IMR-90 (cell line): Measurements from ENCODE around the gene PSEN2. TPM values are rescaled to one million over a fixed set of nuclear protein-coding genes. Genes with fewer than 3 reads are reported as not detected.

Experiments
- ATAC-seq: fragments of 200-7000 bp; cut with Tn5 transposase; 2 replicates; pipeline ENCODE4 v1.9.1; 2020; ENCODE audit warnings: low read depth, mild to moderate bottlenecking, moderate library complexity
- BruUV-seq: library from RNA; stranded (reverse); fragments of 400-500 nt; replicated peaks from 2 replicates; lab custom pipeline; 2021; lab: Mats Ljungman, UMichigan
- CTCF ChIA-PET: fragments of 300-600 bp; formaldehyde crosslinking; extraction: SDS; loops from one replicate; lab custom pipeline; 2021; ENCODE audit warnings: antibody characterized with exemption; lab: Yijun Ruan, JAX
- POLR2A ChIA-PET: fragments of 300-600 bp; sonication (Branson Sonifier 250); formaldehyde crosslinking; loops from one replicate; lab custom pipeline; 2022; ENCODE audit warnings: antibody characterized with exemption; ENCODE audit not compliant: unreplicated experiment; lab: Charles Lee
- DNase-seq: peaks from one replicate; pipeline ENCODE4 v3.0.0; 2013
- H2AFZ ChIP-seq: replicated peaks from 2 replicates; pipeline ENCODE3; 2013; ENCODE audit warnings: low read length, mild to moderate bottlenecking; ENCODE audit not compliant: poor library complexity
- H2AK5ac ChIP-seq: 2 replicates; pipeline ENCODE4 v1.6.1; 2013; ENCODE audit warnings: low read depth, low read length, inconsistent platforms
- H2AK9ac ChIP-seq: replicated peaks from 2 replicates; pipeline ENCODE3; 2013; ENCODE audit warnings: mild to moderate bottlenecking, low read depth, low read length, moderate library complexity; ENCODE audit not compliant: poor library complexity
- H2BK120ac ChIP-seq: 2 replicates; pipeline ENCODE4 v1.6.1; 2013; ENCODE audit warnings: low read depth, low read length, inconsistent platforms
- H2BK15ac ChIP-seq: 3 replicates; pipeline ENCODE4 v1.6.1; 2013; ENCODE audit warnings: low read depth, low read length, inconsistent platforms
- H2BK20ac ChIP-seq: 2 replicates; pipeline ENCODE4 v1.6.1; 2013; ENCODE audit warnings: low read depth, mild to moderate bottlenecking, inconsistent platforms, low read length, moderate library complexity
- H2BK5ac ChIP-seq: 2 replicates; pipeline ENCODE4 v1.6.1; 2013; ENCODE audit warnings: mild to moderate bottlenecking, low read depth, low read length, inconsistent platforms; ENCODE audit not compliant: poor library complexity, severe bottlenecking
- H3K14ac ChIP-seq: replicated peaks from 2 replicates; pipeline ENCODE4 v1.6.1; 2013; ENCODE audit warnings: low read depth, low read length, inconsistent platforms
- H3K18ac ChIP-seq: 2 replicates; pipeline ENCODE4 v1.6.1; 2013; ENCODE audit warnings: low read depth, low read length, control low read depth
- H3K23ac ChIP-seq: 2 replicates; pipeline ENCODE4 v1.6.1; 2013; ENCODE audit warnings: low read depth, low read length, inconsistent platforms
- H3K27ac ChIP-seq: 2 replicates; pipeline ENCODE4 v1.5.1; 2013; ENCODE audit warnings: mild to moderate bottlenecking, control low read depth, low read length; ENCODE audit not compliant: insufficient read depth
- H3K27me3 ChIP-seq: 2 replicates; pipeline ENCODE4 v1.6.1; 2013; ENCODE audit warnings: low read length; ENCODE audit not compliant: control insufficient read depth, insufficient read depth
- H3K36me3 ChIP-seq: 2 replicates; pipeline ENCODE4 v1.6.1; 2013; ENCODE audit warnings: low read length, mixed read lengths; ENCODE audit not compliant: control insufficient read depth, insufficient read depth
- H3K4ac ChIP-seq: 2 replicates; pipeline ENCODE4 v1.6.1; 2013; ENCODE audit warnings: low read depth, low read length, inconsistent platforms
- H3K4me1 ChIP-seq: 2 replicates; pipeline ENCODE4 v1.6.1; 2013; ENCODE audit warnings: low read length, mixed read lengths; ENCODE audit not compliant: control insufficient read depth, insufficient read depth
- H3K4me2 ChIP-seq: 2 replicates; pipeline ENCODE4 v1.6.1; 2013; ENCODE audit warnings: low read depth, mild to moderate bottlenecking, control low read depth, low read length, moderate library complexity
- H3K4me3 ChIP-seq: 2 replicates; pipeline ENCODE4 v1.5.1; 2013; ENCODE audit warnings: low read depth, mild to moderate bottlenecking, control low read depth, low read length, moderate library complexity; ENCODE audit not compliant: insufficient read depth
- H3K56ac ChIP-seq: 2 replicates; pipeline ENCODE4 v1.6.1; 2013; ENCODE audit warnings: low read length, inconsistent platforms; ENCODE audit not compliant: insufficient read depth; ENCODE audit errors: extremely low read depth
- H3K79me1 ChIP-seq, 2 experiments: 2 replicates each; pipeline ENCODE4 v1.6.1; 2013; ENCODE audit warnings: low read length in 2 of 2, inconsistent platforms in 1 of 2, low read depth in 1 of 2
- H3K9ac ChIP-seq: 2 replicates; pipeline ENCODE4 v1.6.1; 2013; ENCODE audit warnings: low read depth, low read length, control low read depth
- H3K9me1 ChIP-seq: 2 replicates; pipeline ENCODE4 v1.6.1; 2013; ENCODE audit warnings: low read length, inconsistent platforms; ENCODE audit not compliant: insufficient read depth
- H3K9me3 ChIP-seq: 2 replicates; pipeline ENCODE4 v1.6.1; 2013; ENCODE audit warnings: low read length; ENCODE audit not compliant: control insufficient read depth, insufficient read depth
- H4K20me1 ChIP-seq: 2 replicates; pipeline ENCODE4 v1.6.1; 2013; ENCODE audit warnings: low read length, inconsistent platforms; ENCODE audit not compliant: insufficient read depth
- H4K5ac ChIP-seq: 2 replicates; pipeline ENCODE4 v1.6.1; 2013; ENCODE audit warnings: mild to moderate bottlenecking, low read depth, low read length, control low read depth
- H4K8ac ChIP-seq, 2 experiments: 2 replicates each; pipeline ENCODE4 v1.6.1; 2013; ENCODE audit warnings: low read depth in 2 of 2, low read length in 2 of 2, control low read depth in 1 of 2, inconsistent platforms in 1 of 2
- H4K91ac ChIP-seq: 2 replicates; pipeline ENCODE4 v1.6.1; 2013; ENCODE audit warnings: low read depth, low read length, inconsistent platforms; ENCODE audit not compliant: insufficient read depth
- BHLHE40 ChIP-seq: fragments of 150-350 bp; IDR thresholded peaks from 2 replicates; pipeline ENCODE4 v1.6.1; 2016; ENCODE audit warnings: mild to moderate bottlenecking, low read depth, low read length
- CEBPB ChIP-seq: IDR thresholded peaks from 2 replicates; pipeline ENCODE4 v1.6.1; 2012; ENCODE audit warnings: low read depth, low read length, improper control_type of control experiment
- CHD1 ChIP-seq: IDR thresholded peaks from 2 replicates; pipeline ENCODE4 v1.6.1; 2012; ENCODE audit warnings: low read depth, low read length, improper control_type of control experiment
- ELK1 ChIP-seq: fragments of 150-350 bp; IDR thresholded peaks from 2 replicates; pipeline ENCODE4 v1.6.1; 2016; ENCODE audit warnings: low read depth, mild to moderate bottlenecking, low read length, moderate library complexity, borderline replicate concordance
- FOS ChIP-seq: fragments of 150-350 bp; IDR thresholded peaks from 2 replicates; pipeline ENCODE4 v1.6.1; 2016; ENCODE audit warnings: low read depth, low read length
- MAFK ChIP-seq: IDR thresholded peaks from 2 replicates; pipeline ENCODE4 v1.6.1; 2012; ENCODE audit warnings: low read depth, low read length, improper control_type of control experiment
- MAZ ChIP-seq: IDR thresholded peaks from 2 replicates; pipeline ENCODE4 v1.6.1; 2012; ENCODE audit warnings: low read depth, mild to moderate bottlenecking, low read length, improper control_type of control experiment, moderate library complexity, borderline replicate concordance
- MXI1 ChIP-seq: IDR thresholded peaks from 2 replicates; pipeline ENCODE4 v1.6.1; 2012; ENCODE audit warnings: low read depth, mild to moderate bottlenecking, low read length, moderate library complexity, borderline replicate concordance
- NFE2L2 ChIP-seq: fragments of 150-350 bp; IDR thresholded peaks from 2 replicates; pipeline ENCODE4 v1.6.1; 2016; ENCODE audit warnings: low read depth, mild to moderate bottlenecking, low read length
- POLR2A ChIP-seq: IDR thresholded peaks from 2 replicates; pipeline ENCODE4 v1.6.1; 2012; ENCODE audit warnings: mild to moderate bottlenecking, low read depth, low read length
- RAD21 ChIP-seq: IDR thresholded peaks from 2 replicates; pipeline ENCODE4 v1.6.1; 2012; ENCODE audit warnings: low read length, improper control_type of control experiment
- RCOR1 ChIP-seq: IDR thresholded peaks from 2 replicates; pipeline ENCODE4 v1.6.1; 2012; ENCODE audit warnings: mild to moderate bottlenecking, low read length, improper control_type of control experiment; ENCODE audit not compliant: insufficient replicate concordance
- RFX5 ChIP-seq: IDR thresholded peaks from 2 replicates; pipeline ENCODE4 v1.8.0; 2012; ENCODE audit warnings: low read depth, mild to moderate bottlenecking, low read length, moderate library complexity
- SMC3 ChIP-seq: fragments of 150-350 bp; IDR thresholded peaks from 2 replicates; pipeline ENCODE4 v1.6.1; 2016; ENCODE audit warnings: low read depth, mild to moderate bottlenecking, antibody characterized with exemption, low read length, moderate library complexity
- USF2 ChIP-seq: fragments of 150-350 bp; IDR thresholded peaks from 2 replicates; pipeline ENCODE4 v1.6.1; 2017; ENCODE audit warnings: mild to moderate bottlenecking, antibody characterized with exemption, low read length, low read depth
- WGBS, 2 experiments: methylation state at CpG; one replicate each; pipeline versions ENCODE4 v1.1.5 to v1.1.7; 2013; ENCODE audit warnings: missing lambda C conversion rate in 2 of 2; ENCODE audit not compliant: insufficient read length in 1 of 2; ENCODE audit errors: extremely low coverage in 2 of 2; 5-methylcytosine and 5-hydroxymethylcytosine counted together
- dilution Hi-C: fragments of 300-500 bp; cut with HindIII; formaldehyde crosslinking; loops from one replicate; pipeline ENCODE4 v1.14.3; 2018; ENCODE audit warnings: low sequenced_read_pairs; ENCODE audit not compliant: unreplicated experiment
- in situ Hi-C: fragments of 300-500 bp; cut with MboI; formaldehyde crosslinking; loops from 3 replicates; pipeline ENCODE4 v1.14.3; 2019; ENCODE audit warnings: low sequenced_read_pairs, inconsistent platforms, mixed read lengths
- intact Hi-C: fragments of 100-400 bp; cut with micrococcal nuclease; formaldehyde crosslinking; loops from 2 replicates; pipeline ENCODE4 v1.10.0; 2022
- polyA plus RNA-seq, 3 experiments: library from polyadenylated mRNA; depleted of rRNA; stranded (reverse); fragments of >200 nt; gene quantifications; 2 replicates each; pipeline ENCODE4 v1.2.3, GENCODE V29; 2012; ENCODE audit warnings: low replicate concordance in 1 of 3
- total RNA-seq: library from RNA; depleted of rRNA; stranded (reverse); fragments of >200 nt; gene quantifications from 2 replicates; pipeline ENCODE4 v1.2.3, GENCODE V29; 2012
- TF ChIP-seq, protein P1 (sequence below): conservative IDR thresholded peaks from 2 replicates; pipeline ENCODE4 v1.5.1; 2012; ENCODE audit warnings: mild to moderate bottlenecking, low read depth, low read length, improper control_type of control experiment

Gene PSEN2
- total and polyA plus RNA-seq, 2 of the 4 experiments (the other 2 are of a cell fraction) = 15.0 to 24.4 TPM

- in situ Hi-C loops = no loop called here
Measured at GRCh38 chr1:226915672-226915995, 45.2 kb downstream of the PSEN2 start.

More at GRCh38 chr1:226915672-226915995, 45.2 kb downstream of the PSEN2 start:
- ATAC-seq (no peak), DNase-seq (no peak)
- Histone ChIP-seq H3K27ac (no peak overlapping the region), H2BK120ac (no peak overlapping the region), H4K8ac (no peak overlapping the region), H3K18ac (no peak overlapping the region), H3K9me3 (no peaks in the 10 kb centered on the region), H4K91ac (no peak overlapping the region), H3K9ac (no peak overlapping the region), H3K4me1 (no peaks in the 10 kb centered on the region), H3K4ac (no peak overlapping the region), H3K9me1 (no peaks in the 10 kb centered on the region), H4K5ac (no peak overlapping the region), H4K20me1 (no peaks in the 10 kb centered on the region), H3K27me3 (no peaks in the 10 kb centered on the region), H2AFZ (no peak overlapping the region), H2AK9ac (no peak overlapping the region), H3K14ac (no peak overlapping the region), H3K23ac (no peak overlapping the region), H2BK5ac (no peak overlapping the region), H2AK5ac (no peak overlapping the region), H3K79me1 (no peaks in the 10 kb centered on the region), H3K4me2 (no peak overlapping the region), H3K36me3 (no peaks in the 10 kb centered on the region), H3K4me3 (no peak overlapping the region), H2BK20ac (no peak overlapping the region), H3K56ac (no peak overlapping the region), H2BK15ac (no peak overlapping the region)
- intact Hi-C loops (loop anchor here (2.0 to 10.0 kb wide), 2 partner anchors 399 to 521 kb away; partner anchors contain the start of gene CDC42BPA), dilution Hi-C loops (no loop called here)
- no TSS peak for BruUV-seq
- ChIA-PET CTCF (no interaction called here), POLR2A (no interaction called here)
- WGBS, 2 experiments = 50% methylated on average over 2 of the region's 3 CpGs; no CpG with 5 or more reads in 1 of the 2 experiments
- no peak for TF ChIP-seq ELK1
- no peak for TF ChIP-seq MAFK
- TF ChIP-seq, protein P1, sequence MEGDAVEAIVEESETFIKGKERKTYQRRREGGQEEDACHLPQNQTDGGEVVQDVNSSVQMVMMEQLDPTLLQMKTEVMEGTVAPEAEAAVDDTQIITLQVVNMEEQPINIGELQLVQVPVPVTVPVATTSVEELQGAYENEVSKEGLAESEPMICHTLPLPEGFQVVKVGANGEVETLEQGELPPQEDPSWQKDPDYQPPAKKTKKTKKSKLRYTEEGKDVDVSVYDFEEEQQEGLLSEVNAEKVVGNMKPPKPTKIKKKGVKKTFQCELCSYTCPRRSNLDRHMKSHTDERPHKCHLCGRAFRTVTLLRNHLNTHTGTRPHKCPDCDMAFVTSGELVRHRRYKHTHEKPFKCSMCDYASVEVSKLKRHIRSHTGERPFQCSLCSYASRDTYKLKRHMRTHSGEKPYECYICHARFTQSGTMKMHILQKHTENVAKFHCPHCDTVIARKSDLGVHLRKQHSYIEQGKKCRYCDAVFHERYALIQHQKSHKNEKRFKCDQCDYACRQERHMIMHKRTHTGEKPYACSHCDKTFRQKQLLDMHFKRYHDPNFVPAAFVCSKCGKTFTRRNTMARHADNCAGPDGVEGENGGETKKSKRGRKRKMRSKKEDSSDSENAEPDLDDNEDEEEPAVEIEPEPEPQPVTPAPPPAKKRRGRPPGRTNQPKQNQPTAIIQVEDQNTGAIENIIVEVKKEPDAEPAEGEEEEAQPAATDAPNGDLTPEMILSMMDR = no peak
- no peak for TF ChIP-seq MAZ
- TF ChIP-seq RCOR1 = no peak
- no peak for TF ChIP-seq MXI1
- TF ChIP-seq RAD21 = no peak
- TF ChIP-seq USF2 = no peak
- TF ChIP-seq NFE2L2 = no peak
- no peak for TF ChIP-seq CEBPB
- no peak for TF ChIP-seq SMC3
- no peak for TF ChIP-seq RFX5
- no peak for TF ChIP-seq POLR2A
- TF ChIP-seq BHLHE40 = no peak
- TF ChIP-seq FOS = no peak
- no peak for TF ChIP-seq CHD1
